SU-DHL-6 (cell line): Measurements from ENCODE around the gene ESPN.

ENCODE experiments used
- H2AFZ ChIP-seq: fragments of 200-600 bp; sonication (generic); 2 replicates; pipeline ENCODE4 v1.6.1; 2014; ENCODE audit warnings: low read depth, mild to moderate bottlenecking, moderate library complexity, mixed read lengths, antibody characterized with exemption, low read length; ENCODE audit not compliant: severe bottlenecking
- H3F3A ChIP-seq: fragments of 200-600 bp; shearing (Covaris generic); 2 replicates; pipeline ENCODE4 v1.6.0; 2016; ENCODE audit warnings: antibody characterized with exemption, mild to moderate bottlenecking; ENCODE audit not compliant: insufficient read depth
- H3K27ac ChIP-seq: fragments of 200-600 bp; sonication (generic); 2 replicates; pipeline ENCODE4 v1.5.1; 2016; ENCODE audit warnings: low read depth, mild to moderate bottlenecking, low read length, moderate library complexity, mixed read lengths
- H3K27me3 ChIP-seq: fragments of 200-600 bp; sonication (generic), shearing (Covaris generic); 2 replicates; pipeline ENCODE4 v1.6.0; 2014; ENCODE audit warnings: mild to moderate bottlenecking, low read length
- H3K36me3 ChIP-seq: fragments of 200-600 bp; sonication (generic); 2 replicates; pipeline ENCODE4 v1.6.1; 2014; ENCODE audit warnings: mild to moderate bottlenecking, low read length, mixed read lengths
- H3K4me2 ChIP-seq: fragments of 300-600, 200-600 bp; shearing (Covaris generic), sonication (generic); 2 replicates; pipeline ENCODE4 v1.6.0; 2014; ENCODE audit warnings: low read length, low read depth, mild to moderate bottlenecking; ENCODE audit not compliant: poor library complexity, severe bottlenecking
- H3K4me3 ChIP-seq: fragments of 200-600 bp; sonication (generic); 2 replicates; pipeline ENCODE4 v1.5.1; 2014; ENCODE audit warnings: antibody characterized with exemption, low read length, mild to moderate bottlenecking, mixed read lengths; ENCODE audit not compliant: insufficient read depth, poor library complexity, severe bottlenecking
- H3K79me2 ChIP-seq: fragments of 200-600 bp; sonication (generic); 2 replicates; pipeline ENCODE4 v1.6.1; 2014; ENCODE audit warnings: mild to moderate bottlenecking, low read length, moderate library complexity; ENCODE audit not compliant: insufficient read depth
- H3K9ac ChIP-seq: fragments of 200-600 bp; sonication (generic); 2 replicates; pipeline ENCODE4 v1.7.0; 2014; ENCODE audit warnings: mild to moderate bottlenecking, low read length
- H3K9me2 ChIP-seq: fragments of 200-600 bp; sonication (generic); replicated peaks from 2 replicates; pipeline ENCODE4 v1.6.1; 2014; ENCODE audit warnings: low read length; ENCODE audit not compliant: insufficient read depth
- H3K9me3 ChIP-seq: fragments of 200-600 bp; sonication (generic); 2 replicates; pipeline ENCODE4 v1.6.1; 2014; ENCODE audit warnings: low read length, mixed read lengths; ENCODE audit not compliant: insufficient read depth
- H4K20me1 ChIP-seq: fragments of 200-600 bp; sonication (generic); 2 replicates; pipeline ENCODE4 v1.6.1; 2014; ENCODE audit warnings: low read depth, mild to moderate bottlenecking, antibody characterized with exemption, low read length, moderate library complexity, mixed read lengths
- CTCF ChIP-seq: fragments of 200-600 bp; sonication (generic); IDR thresholded peaks from one replicate; pipeline ENCODE4 v1.5.1; 2017; ENCODE audit warnings: antibody characterized with exemption, mild to moderate bottlenecking, low read length, moderate library complexity; ENCODE audit not compliant: insufficient read depth, poor library complexity, severe bottlenecking
- EZH2phosphoT487 ChIP-seq: fragments of 200-600 bp; sonication (generic), shearing (Covaris generic); conservative IDR thresholded peaks from 2 replicates; pipeline ENCODE4 v1.6.1; 2018; ENCODE audit warnings: mild to moderate bottlenecking, antibody characterized with exemption, low read length, moderate library complexity, mixed read lengths

Gene ESPN

GRCh38 chr1:6506210-6507036 lies 81.8 kb downstream of the ESPN start:
- Histone ChIP-seq H3F3A (no peaks in the 10 kb centered on the region), H3K79me2 (no peaks in the 10 kb centered on the region), H3K9me2 (no peaks in the 10 kb centered on the region), H3K9ac (no peak overlapping the region), H3K4me2 (no peak overlapping the region), H2AFZ (no peak overlapping the region), H3K4me3 (no peak overlapping the region), H3K9me3 (no peaks in the 10 kb centered on the region), H4K20me1 (no peaks in the 10 kb centered on the region), H3K36me3 (no peaks in the 10 kb centered on the region), H3K27me3 (no peaks in the 10 kb centered on the region), H3K27ac (no peak overlapping the region)
- no peak for TF ChIP-seq EZH2phosphoT487
- TF ChIP-seq CTCF: no peak

GRCh38 chr1:6507037-6507428 lies 82.5 kb downstream of the ESPN start:
- no peaks in the 10 kb centered on the region for H3K9me2 ChIP-seq
- H3K79me2 ChIP-seq: no peaks in the 10 kb centered on the region
- no peaks in the 10 kb centered on the region for H3K27me3 ChIP-seq
- no peaks in the 10 kb centered on the region for H3F3A ChIP-seq
- no peak overlapping the region for H3K4me3 ChIP-seq
- no peak for TF ChIP-seq CTCF
- TF ChIP-seq EZH2phosphoT487: no peak
- H4K20me1 ChIP-seq: no peaks in the 10 kb centered on the region
- H3K9me3 ChIP-seq: no peaks in the 10 kb centered on the region
- H3K36me3 ChIP-seq: no peaks in the 10 kb centered on the region
- H2AFZ ChIP-seq: no peak overlapping the region
- no peak overlapping the region for H3K27ac ChIP-seq
- H3K4me2 ChIP-seq: no peak overlapping the region
- H3K9ac ChIP-seq: no peak overlapping the region

- H3K36me3 ChIP-seq: no peaks in the 10 kb centered on the region
- H3K9me3 ChIP-seq: no peaks in the 10 kb centered on the region
- no peaks in the 10 kb centered on the region for H3K79me2 ChIP-seq
- H3F3A ChIP-seq: no peaks in the 10 kb centered on the region
- H3K27ac ChIP-seq: no peak overlapping the region
- H3K4me3 ChIP-seq: no peak overlapping the region
- no peak for TF ChIP-seq CTCF
- TF ChIP-seq EZH2phosphoT487: no peak
- no peak overlapping the region for H3K9ac ChIP-seq
- no peak overlapping the region for H2AFZ ChIP-seq
- H4K20me1 ChIP-seq: no peaks in the 10 kb centered on the region
- H3K4me2 ChIP-seq: no peak overlapping the region
- no peaks in the 10 kb centered on the region for H3K9me2 ChIP-seq
- no peaks in the 10 kb centered on the region for H3K27me3 ChIP-seq
Measured at GRCh38 chr1:6507461-6507911, 82.9 kb downstream of the ESPN start.
